ENCODE measurements around the gene MIR17HG.

Gene MIR17HG

GRCh38 chr13:91384896-91385295 lies 37.4 kb downstream of the MIR17HG start:
- H3K36me3 ChIP-seq (ENCODE audit: low read length) = no peaks in the 10 kb centered on the region
- no peak overlapping the region for H2AFZ ChIP-seq (ENCODE audit: low read depth, low read length, severe bottlenecking)
- TF ChIP-seq EZH2phosphoT487 (conservative IDR thresholded peaks at IDR 0.05; ENCODE audit: low read length) (no peak), CTCF (IDR thresholded peaks at IDR 0.05; ENCODE audit: insufficient read depth, low read length, poor library complexity, severe bottlenecking) (no peak)
- no peak overlapping the region for H3K27ac ChIP-seq (ENCODE audit: low read depth, low read length)
- H4K20me1 ChIP-seq (ENCODE audit: low read depth, low read length) = no peaks in the 10 kb centered on the region
- no peak overlapping the region for H3K4me3 ChIP-seq (ENCODE audit: insufficient read depth, low read length, poor library complexity, severe bottlenecking)
- H3F3A ChIP-seq (ENCODE audit: insufficient read depth) = no peaks in the 10 kb centered on the region
- no peaks in the 10 kb centered on the region for H3K9me2 ChIP-seq (replicated peaks; ENCODE audit: insufficient read depth, low read length)
- H3K9me3 ChIP-seq (ENCODE audit: insufficient read depth, low read length) = no peaks in the 10 kb centered on the region
- no peak overlapping the region for H3K9ac ChIP-seq (ENCODE audit: low read length)
- no peaks in the 10 kb centered on the region for H3K27me3 ChIP-seq (ENCODE audit: low read length)
- no peak overlapping the region for H3K4me2 ChIP-seq (ENCODE audit: low read depth, low read length, poor library complexity, severe bottlenecking)
- H3K79me2 ChIP-seq (ENCODE audit: insufficient read depth, low read length) = no peaks in the 10 kb centered on the region

- Histone ChIP-seq H4K20me1 (ENCODE audit: low read depth, low read length) (no peaks in the 10 kb centered on the region), H3K4me3 (ENCODE audit: insufficient read depth, low read length, poor library complexity, severe bottlenecking) (no peak overlapping the region), H3K9me3 (ENCODE audit: insufficient read depth, low read length) (no peaks in the 10 kb centered on the region), H3K9ac (ENCODE audit: low read length) (no peak overlapping the region), H3K79me2 (ENCODE audit: insufficient read depth, low read length) (no peaks in the 10 kb centered on the region), H2AFZ (ENCODE audit: low read depth, low read length, severe bottlenecking) (no peak overlapping the region), H3K36me3 (ENCODE audit: low read length) (no peaks in the 10 kb centered on the region), H3K27ac (ENCODE audit: low read depth, low read length) (no peak overlapping the region), H3K4me2 (ENCODE audit: low read depth, low read length, poor library complexity, severe bottlenecking) (no peak overlapping the region), H3F3A (ENCODE audit: insufficient read depth) (no peaks in the 10 kb centered on the region), H3K9me2 (replicated peaks; ENCODE audit: insufficient read depth, low read length) (no peaks in the 10 kb centered on the region), H3K27me3 (ENCODE audit: low read length) (no peaks in the 10 kb centered on the region)
- TF ChIP-seq EZH2phosphoT487 (conservative IDR thresholded peaks at IDR 0.05; ENCODE audit: low read length) = no peak
- TF ChIP-seq CTCF (IDR thresholded peaks at IDR 0.05; ENCODE audit: insufficient read depth, low read length, poor library complexity, severe bottlenecking) = no peak
These were observed 41.7 kb downstream of the MIR17HG start for GRCh38 chr13:91389186-91389585.

- Histone ChIP-seq H3K9ac (ENCODE audit: low read length) (no peak overlapping the region), H2AFZ (ENCODE audit: low read depth, low read length, severe bottlenecking) (no peak overlapping the region), H3K36me3 (ENCODE audit: low read length) (no peaks in the 10 kb centered on the region), H3F3A (ENCODE audit: insufficient read depth) (0 out of 2 replicates have a peak, but pooled peaks cover 5% of the 10 kb centered on the region), H3K27ac (ENCODE audit: low read depth, low read length) (no peak overlapping the region), H4K20me1 (ENCODE audit: low read depth, low read length) (no peaks in the 10 kb centered on the region), H3K9me2 (replicated peaks; ENCODE audit: insufficient read depth, low read length) (no peaks in the 10 kb centered on the region), H3K27me3 (ENCODE audit: low read length) (no peaks in the 10 kb centered on the region), H3K79me2 (ENCODE audit: insufficient read depth, low read length) (no peaks in the 10 kb centered on the region), H3K9me3 (ENCODE audit: insufficient read depth, low read length) (no peaks in the 10 kb centered on the region), H3K4me2 (ENCODE audit: low read depth, low read length, poor library complexity, severe bottlenecking) (no peak overlapping the region), H3K4me3 (ENCODE audit: insufficient read depth, low read length, poor library complexity, severe bottlenecking) (no peak overlapping the region)
- TF ChIP-seq EZH2phosphoT487 (conservative IDR thresholded peaks at IDR 0.05; ENCODE audit: low read length) = no peak
- no peak for TF ChIP-seq CTCF (IDR thresholded peaks at IDR 0.05; ENCODE audit: insufficient read depth, low read length, poor library complexity, severe bottlenecking)
These were observed 50.1 kb downstream of the MIR17HG start for GRCh38 chr13:91397595-91397994.

Data from SU-DHL-6 (cell line).